Measurements from ENCODE around the gene CNOT1. TPM values are rescaled to one million over a fixed set of nuclear protein-coding genes. Genes with fewer than 3 reads are reported as not detected.

CNOT1 gene
- total RNA-seq, 2 donors from 2014 or later = 300 to 360 TPM

Other genes with a start within 250 kb of the CNOT1 start
- 10 to 100 TPM; 22.2 to 24.4 TPM for gene GINS3, start 237.4 kb downstream of the CNOT1 start, total RNA-seq
- 10 to 100 TPM in 1 of 2 donors, 1 to 10 TPM in 1; 4.7 to 15.6 TPM for gene NDRG4, start 129.7 kb downstream of the CNOT1 start, total RNA-seq
- 10 to 100 TPM; 10.6 to 13.9 TPM for gene SETD6, start 114.3 kb downstream of the CNOT1 start, total RNA-seq
- 1 to 10 TPM; 5.8 to 6.7 TPM for gene SLC38A7, start 54.9 kb upstream of the CNOT1 start, total RNA-seq
- gene GOT2, start 104.5 kb upstream of the CNOT1 start, total RNA-seq = 100 to 1,000 TPM; 108 to 116 TPM